ENCODE measurements around the gene STAT5B. TPM values are rescaled to one million over a fixed set of nuclear protein-coding genes. Genes with fewer than 3 reads are reported as not detected.

The STAT5B gene
- total and polyA plus RNA-seq, 2 of the 13 experiments (the other 11 are each of a cell fraction or from before 2014, with no cell fraction given) = 21.0 to 42.8 TPM

GRCh38 chr17:42183741-42184711 is 92.2 kb downstream of the STAT5B start (continued):
- TF ChIP-seq RFXANK (CRISPR knock-in tag; IDR thresholded peaks at IDR 0.05) (no peak), PHF21A (CRISPR knock-in tag; IDR thresholded peaks at IDR 0.05) (no peak; the same call in 1 of the 2 replicates), CENPT (CRISPR knock-in tag; IDR thresholded peaks at IDR 0.05; ENCODE audit: low read depth) (peak; percentile 73; the same call in 1 of the 2 replicates), ZNF781 (CRISPR knock-in tag; IDR thresholded peaks at IDR 0.05; ENCODE audit: borderline replicate concordance, not compliant biosample characterization) (peak; percentile 70), MYPOP (CRISPR knock-in tag; IDR thresholded peaks at IDR 0.05) (peak; percentile 70; the same call in 1 of the 2 replicates), PHF20 (CRISPR knock-in tag; IDR thresholded peaks at IDR 0.05) (no peak; the same call in none of the 2 replicates), ZNF280B (CRISPR knock-in tag; IDR thresholded peaks at IDR 0.05; ENCODE audit: borderline replicate concordance) (peak; percentile 63; the same call in 1 of the 2 replicates), ZFX (CRISPR knock-in tag; IDR thresholded peaks at IDR 0.05; ENCODE audit: low read depth) (peak; percentile 99), ZBTB43 (CRISPR knock-in tag; conservative IDR thresholded peaks at IDR 0.05) (peak; percentile 89), SMYD3 (CRISPR knock-in tag; IDR thresholded peaks at IDR 0.05) (no peak), ZFP62 (CRISPR knock-in tag; IDR thresholded peaks at IDR 0.05) (peak; percentile 92), GFI1 (CRISPR knock-in tag; IDR thresholded peaks at IDR 0.05; ENCODE audit: borderline replicate concordance) (peak; percentile 60; the same call in 1 of the 2 replicates), U2AF2 (IDR thresholded peaks at IDR 0.05; ENCODE audit: low read depth, low read length) (no peak), ZNF766 (CRISPR knock-in tag; IDR thresholded peaks at IDR 0.05; ENCODE audit: borderline replicate concordance) (peak; percentile 91), SIN3B (IDR thresholded peaks at IDR 0.05; ENCODE audit: low read length) (no peak), FOXA3 (CRISPR knock-in tag; IDR thresholded peaks at IDR 0.05) (peak; percentile 19; the same call in 1 of the 2 replicates), ZNF234 (CRISPR knock-in tag; conservative IDR thresholded peaks at IDR 0.05) (0 out of 2 replicates have a peak, but pooled peaks have one; percentile 39), ZNF3 (CRISPR knock-in tag; IDR thresholded peaks at IDR 0.05) (no peak; the same call in 1 of the 2 replicates), PRDM10 (CRISPR knock-in tag; IDR thresholded peaks at IDR 0.05; ENCODE audit: low read depth) (peak; percentile 47; the same call in 1 of the 2 replicates), ZNF629 (CRISPR knock-in tag; conservative IDR thresholded peaks at IDR 0.05) (0 out of 2 replicates have a peak, but pooled peaks have one; percentile 37), ETV6 (CRISPR knock-in tag; conservative IDR thresholded peaks at IDR 0.05) (no peak; the same call in 1 of the 2 replicates)
